ENCODE measurements around the gene DISP3. TPM values are rescaled to one million over a fixed set of nuclear protein-coding genes. Genes with fewer than 3 reads are reported as not detected.

The DISP3 gene
- total and polyA plus RNA-seq, 2 of the 4 experiments (the other 2 are of a cell fraction): 0.05 TPM; not detected in 1

DNA sequence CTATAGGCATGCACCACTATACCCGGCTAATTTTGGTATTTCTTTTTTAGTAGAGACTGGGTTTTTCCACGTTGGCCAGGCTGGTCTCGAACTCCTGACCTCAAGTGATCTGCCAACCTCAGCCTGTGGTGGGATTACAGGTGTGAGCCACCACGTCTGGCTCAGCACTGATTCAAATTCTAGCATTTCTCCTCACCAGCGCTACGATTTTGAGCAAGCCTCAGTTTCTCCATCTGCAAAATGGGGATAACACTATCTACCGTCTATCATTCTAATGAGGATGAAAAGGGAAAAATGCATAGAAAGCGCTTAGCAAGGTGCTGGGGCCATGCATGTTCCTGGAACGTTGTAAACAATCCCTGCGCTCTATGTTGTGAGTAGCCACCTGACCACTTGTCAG lies 49.0 kb upstream of the DISP3 start:
- no peaks in the 10 kb centered on the region; the same call in 1 of the 2 replicates for H3K27me3 ChIP-seq (ENCODE audit: control insufficient read depth, insufficient read depth, low read length)
- dilution Hi-C loops (cut with HindIII; ENCODE audit: low sequenced_read_pairs, unreplicated experiment): no loop called here
- H3K18ac ChIP-seq (ENCODE audit: low read depth, low read length): no peak overlapping the region
- H3K9ac ChIP-seq (ENCODE audit: low read depth, low read length): no peak overlapping the region
- no peak overlapping the region for H2BK120ac ChIP-seq (ENCODE audit: low read depth, low read length)
- H3K14ac ChIP-seq (replicated peaks; ENCODE audit: low read depth, low read length): no peak overlapping the region
- 68% methylated on average over 3 of the region's 10 CpGs; no CpG with 5 or more reads in 1 of the 2 experiments for WGBS, 2 experiments (ENCODE audit: extremely low coverage in 2 of 2, insufficient read length in 1 of 2)
- no peaks in the 10 kb centered on the region for H3K79me1 ChIP-seq (ENCODE audit: low read depth in 1 of 2, low read length in 2 of 2)
- no peak overlapping the region for H4K8ac ChIP-seq (ENCODE audit: low read depth in 2 of 2, low read length in 2 of 2)
- no peaks in the 10 kb centered on the region for H3K9me1 ChIP-seq (ENCODE audit: insufficient read depth, low read length)
- CTCF ChIA-PET: no interaction called here
- no peak overlapping the region for H3K27ac ChIP-seq (ENCODE audit: insufficient read depth, low read length)
- H3K4ac ChIP-seq (ENCODE audit: low read depth, low read length): no peak overlapping the region
- H4K5ac ChIP-seq (ENCODE audit: low read depth, low read length): no peak overlapping the region
- no peaks in the 10 kb centered on the region for H3K36me3 ChIP-seq (ENCODE audit: control insufficient read depth, insufficient read depth, low read length)
- no peak overlapping the region for H3K23ac ChIP-seq (ENCODE audit: low read depth, low read length)
- no peak overlapping the region for H2AK5ac ChIP-seq (ENCODE audit: low read depth, low read length)
- no peak overlapping the region for H2BK5ac ChIP-seq (ENCODE audit: low read depth, low read length, poor library complexity, severe bottlenecking)
- H3K56ac ChIP-seq (ENCODE audit: extremely low read depth, insufficient read depth, low read length): no peak overlapping the region
- no peaks in the 10 kb centered on the region for H4K20me1 ChIP-seq (ENCODE audit: insufficient read depth, low read length)
- no peak overlapping the region for H2BK15ac ChIP-seq (ENCODE audit: low read depth, low read length)
- H3K9me3 ChIP-seq (ENCODE audit: control insufficient read depth, insufficient read depth, low read length): no peaks in the 10 kb centered on the region
- no TSS peak for BruUV-seq (replicated peaks)
- no peak for TF ChIP-seq CHD1 (IDR thresholded peaks at IDR 0.05; ENCODE audit: low read depth, low read length)
- no peak for TF ChIP-seq POLR2A (IDR thresholded peaks at IDR 0.05; ENCODE audit: low read depth, low read length)
- no peak for TF ChIP-seq NFE2L2 (IDR thresholded peaks at IDR 0.05; ENCODE audit: low read depth, low read length)
- TF ChIP-seq CEBPB (IDR thresholded peaks at IDR 0.05; ENCODE audit: low read depth, low read length): no peak
- TF ChIP-seq RCOR1 (IDR thresholded peaks at IDR 0.05; ENCODE audit: insufficient replicate concordance, low read length): no peak
- TF ChIP-seq MXI1 (IDR thresholded peaks at IDR 0.05; ENCODE audit: borderline replicate concordance, low read depth, low read length): no peak
- TF ChIP-seq, protein P1, sequence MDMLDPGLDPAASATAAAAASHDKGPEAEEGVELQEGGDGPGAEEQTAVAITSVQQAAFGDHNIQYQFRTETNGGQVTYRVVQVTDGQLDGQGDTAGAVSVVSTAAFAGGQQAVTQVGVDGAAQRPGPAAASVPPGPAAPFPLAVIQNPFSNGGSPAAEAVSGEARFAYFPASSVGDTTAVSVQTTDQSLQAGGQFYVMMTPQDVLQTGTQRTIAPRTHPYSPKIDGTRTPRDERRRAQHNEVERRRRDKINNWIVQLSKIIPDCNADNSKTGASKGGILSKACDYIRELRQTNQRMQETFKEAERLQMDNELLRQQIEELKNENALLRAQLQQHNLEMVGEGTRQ (IDR thresholded peaks at IDR 0.05; ENCODE audit: low read depth, low read length): no peak
- no peak for TF ChIP-seq FOS (IDR thresholded peaks at IDR 0.05; ENCODE audit: low read depth, low read length)
- TF ChIP-seq, protein P2, sequence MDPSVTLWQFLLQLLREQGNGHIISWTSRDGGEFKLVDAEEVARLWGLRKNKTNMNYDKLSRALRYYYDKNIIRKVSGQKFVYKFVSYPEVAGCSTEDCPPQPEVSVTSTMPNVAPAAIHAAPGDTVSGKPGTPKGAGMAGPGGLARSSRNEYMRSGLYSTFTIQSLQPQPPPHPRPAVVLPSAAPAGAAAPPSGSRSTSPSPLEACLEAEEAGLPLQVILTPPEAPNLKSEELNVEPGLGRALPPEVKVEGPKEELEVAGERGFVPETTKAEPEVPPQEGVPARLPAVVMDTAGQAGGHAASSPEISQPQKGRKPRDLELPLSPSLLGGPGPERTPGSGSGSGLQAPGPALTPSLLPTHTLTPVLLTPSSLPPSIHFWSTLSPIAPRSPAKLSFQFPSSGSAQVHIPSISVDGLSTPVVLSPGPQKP (IDR thresholded peaks at IDR 0.05; ENCODE audit: borderline replicate concordance, low read depth, low read length): no peak
- TF ChIP-seq SMC3 (IDR thresholded peaks at IDR 0.05; ENCODE audit: low read depth, low read length): no peak
- TF ChIP-seq RAD21 (IDR thresholded peaks at IDR 0.05; ENCODE audit: low read length): no peak
- no peak for TF ChIP-seq MAFK (IDR thresholded peaks at IDR 0.05; ENCODE audit: low read depth, low read length)
- TF ChIP-seq, protein P3, sequence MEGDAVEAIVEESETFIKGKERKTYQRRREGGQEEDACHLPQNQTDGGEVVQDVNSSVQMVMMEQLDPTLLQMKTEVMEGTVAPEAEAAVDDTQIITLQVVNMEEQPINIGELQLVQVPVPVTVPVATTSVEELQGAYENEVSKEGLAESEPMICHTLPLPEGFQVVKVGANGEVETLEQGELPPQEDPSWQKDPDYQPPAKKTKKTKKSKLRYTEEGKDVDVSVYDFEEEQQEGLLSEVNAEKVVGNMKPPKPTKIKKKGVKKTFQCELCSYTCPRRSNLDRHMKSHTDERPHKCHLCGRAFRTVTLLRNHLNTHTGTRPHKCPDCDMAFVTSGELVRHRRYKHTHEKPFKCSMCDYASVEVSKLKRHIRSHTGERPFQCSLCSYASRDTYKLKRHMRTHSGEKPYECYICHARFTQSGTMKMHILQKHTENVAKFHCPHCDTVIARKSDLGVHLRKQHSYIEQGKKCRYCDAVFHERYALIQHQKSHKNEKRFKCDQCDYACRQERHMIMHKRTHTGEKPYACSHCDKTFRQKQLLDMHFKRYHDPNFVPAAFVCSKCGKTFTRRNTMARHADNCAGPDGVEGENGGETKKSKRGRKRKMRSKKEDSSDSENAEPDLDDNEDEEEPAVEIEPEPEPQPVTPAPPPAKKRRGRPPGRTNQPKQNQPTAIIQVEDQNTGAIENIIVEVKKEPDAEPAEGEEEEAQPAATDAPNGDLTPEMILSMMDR (conservative IDR thresholded peaks at IDR 0.05; ENCODE audit: low read depth, low read length): no peak
- TF ChIP-seq BHLHE40 (IDR thresholded peaks at IDR 0.05; ENCODE audit: low read depth, low read length): no peak
- TF ChIP-seq RFX5 (IDR thresholded peaks at IDR 0.05; ENCODE audit: low read depth, low read length): no peak
- TF ChIP-seq MAZ (IDR thresholded peaks at IDR 0.05; ENCODE audit: borderline replicate concordance, low read depth, low read length): no peak
- no peak overlapping the region for H3K4me3 ChIP-seq (ENCODE audit: insufficient read depth, low read depth, low read length)
- no peak overlapping the region for H2BK20ac ChIP-seq (ENCODE audit: low read depth, low read length)
- POLR2A ChIA-PET (ENCODE audit: unreplicated experiment): no interaction called here
- H4K91ac ChIP-seq (ENCODE audit: insufficient read depth, low read depth, low read length): no peak overlapping the region
- ATAC-seq (ENCODE audit: low read depth) (no peak), DNase-seq (no peak)
- intact Hi-C loops (cut with micrococcal nuclease): no loop called here
- no peak overlapping the region for H2AK9ac ChIP-seq (replicated peaks; ENCODE audit: low read depth, low read length, poor library complexity)
- in situ Hi-C loops (cut with MboI; ENCODE audit: low sequenced_read_pairs): no loop called here
- no peak overlapping the region for H2AFZ ChIP-seq (replicated peaks; ENCODE audit: low read length, poor library complexity)
- no peak overlapping the region for H3K4me2 ChIP-seq (ENCODE audit: low read depth, low read length)
- H3K4me1 ChIP-seq (ENCODE audit: control insufficient read depth, insufficient read depth, low read length): no peaks in the 10 kb centered on the region

All from IMR-90 (cell line).